Astrocyte (in vitro differentiated cells and primary cell): ENCODE results near the gene RUFY2.

ENCODE experiments used
- EZH2 ChIP-seq: IDR thresholded peaks from 2 replicates; pipeline ENCODE4 v1.6.1; 2012; ENCODE audit warnings: mild to moderate bottlenecking, low read length, inconsistent platforms; ENCODE audit not compliant: insufficient read depth
- TF ChIP-seq, protein P1 (sequence below): IDR thresholded peaks from 2 replicates; pipeline ENCODE4 v1.5.1; 2011; ENCODE audit warnings: low read depth, mild to moderate bottlenecking, inconsistent platforms, low read length, moderate library complexity; ENCODE audit not compliant: insufficient read depth

DNA sequence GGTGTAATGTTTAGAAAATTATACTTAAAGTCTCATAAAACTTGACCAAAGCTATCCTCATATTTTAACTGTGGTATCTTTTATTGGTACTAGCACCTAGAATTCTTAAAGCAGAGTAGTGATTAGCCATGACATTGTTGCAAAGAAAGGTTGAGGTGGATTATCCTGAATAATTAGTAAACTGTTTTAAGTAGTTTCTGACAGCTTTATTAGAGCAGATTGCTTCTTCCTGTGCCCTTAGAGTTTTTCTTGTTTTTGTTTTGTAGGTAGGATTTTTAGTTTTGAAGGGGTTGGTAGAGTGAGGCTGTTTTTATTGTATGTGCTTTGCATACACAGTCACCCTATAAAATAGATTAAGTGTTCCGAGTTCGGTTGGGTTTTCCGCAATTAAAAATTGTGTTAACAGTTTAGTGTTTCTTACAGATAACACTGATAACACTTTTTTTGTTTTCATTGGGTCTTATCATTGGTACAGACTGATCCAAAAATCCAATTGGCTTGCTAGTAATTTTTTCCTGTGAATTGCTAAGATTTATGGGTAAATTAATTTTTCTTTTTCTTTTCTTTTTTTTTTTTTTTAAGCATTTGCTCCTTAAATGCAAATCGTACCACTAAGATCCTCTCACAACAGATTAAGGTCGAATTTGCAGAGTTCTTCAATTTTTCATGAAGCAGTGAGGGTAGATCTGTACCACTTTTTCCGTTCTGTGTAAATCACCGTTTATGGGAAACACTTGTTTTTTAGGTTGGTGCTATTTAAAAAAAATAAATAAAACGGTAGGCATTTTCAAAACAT lies 72.2 kb downstream of the RUFY2 start:
- TF ChIP-seq, protein P1, sequence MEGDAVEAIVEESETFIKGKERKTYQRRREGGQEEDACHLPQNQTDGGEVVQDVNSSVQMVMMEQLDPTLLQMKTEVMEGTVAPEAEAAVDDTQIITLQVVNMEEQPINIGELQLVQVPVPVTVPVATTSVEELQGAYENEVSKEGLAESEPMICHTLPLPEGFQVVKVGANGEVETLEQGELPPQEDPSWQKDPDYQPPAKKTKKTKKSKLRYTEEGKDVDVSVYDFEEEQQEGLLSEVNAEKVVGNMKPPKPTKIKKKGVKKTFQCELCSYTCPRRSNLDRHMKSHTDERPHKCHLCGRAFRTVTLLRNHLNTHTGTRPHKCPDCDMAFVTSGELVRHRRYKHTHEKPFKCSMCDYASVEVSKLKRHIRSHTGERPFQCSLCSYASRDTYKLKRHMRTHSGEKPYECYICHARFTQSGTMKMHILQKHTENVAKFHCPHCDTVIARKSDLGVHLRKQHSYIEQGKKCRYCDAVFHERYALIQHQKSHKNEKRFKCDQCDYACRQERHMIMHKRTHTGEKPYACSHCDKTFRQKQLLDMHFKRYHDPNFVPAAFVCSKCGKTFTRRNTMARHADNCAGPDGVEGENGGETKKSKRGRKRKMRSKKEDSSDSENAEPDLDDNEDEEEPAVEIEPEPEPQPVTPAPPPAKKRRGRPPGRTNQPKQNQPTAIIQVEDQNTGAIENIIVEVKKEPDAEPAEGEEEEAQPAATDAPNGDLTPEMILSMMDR = no peak
- TF ChIP-seq EZH2 = no peak
